Naive thymus-derived CD4-positive, alpha-beta T cell (primary cell): ENCODE measurements around the gene CCDC50. TPM values are rescaled to one million over a fixed set of nuclear protein-coding genes. Genes with fewer than 3 reads are reported as not detected.

ENCODE experiments used
- ATAC-seq: fragments of 150-1000 bp; cut with Tn5 transposase; 2 replicates; pipeline ENCODE4 v1.10.0; 2021; ENCODE audit warnings: mild to moderate bottlenecking, moderate library complexity
- CTCF ChIA-PET: fragments of 350-600 bp; sonication (Branson Sonifier 250); formaldehyde crosslinking; loops from one replicate; lab custom pipeline; 2021; ENCODE audit warnings: antibody characterized with exemption; lab: Charles Lee
- POLR2A ChIA-PET: fragments of 350-600 bp; sonication (Branson Sonifier 250); formaldehyde crosslinking; loops from one replicate; lab custom pipeline; 2021; ENCODE audit warnings: antibody characterized with exemption, inconsistent platforms; lab: Charles Lee
- DNase-seq, 9 donors: peaks; one replicate each; pipeline versions ENCODE4 v3.0.0 to v3.0.0-alpha.2; 2020 to 2022; ENCODE audit warnings: mixed read lengths in 1 of 9
- H3K27ac ChIP-seq: one replicate; pipeline ENCODE4 v1.7.0; 2013; ENCODE audit warnings: mild to moderate bottlenecking, low read depth, low read length, moderate library complexity
- H3K27me3 ChIP-seq, 2 donors: one replicate each; pipeline ENCODE4 v1.7.0; 2013; ENCODE audit warnings: low read length in 2 of 2, mild to moderate bottlenecking in 2 of 2, moderate library complexity in 2 of 2; ENCODE audit not compliant: control insufficient read depth in 2 of 2, insufficient read depth in 2 of 2
- H3K36me3 ChIP-seq, 3 experiments: 1 replicate in 2 of 3; 2 replicates in 1 of 3; pipeline ENCODE4 v1.7.0; 2013; ENCODE audit warnings: low read length in 3 of 3, mild to moderate bottlenecking in 3 of 3, moderate library complexity in 1 of 3; ENCODE audit not compliant: insufficient read depth in 3 of 3, control insufficient read depth in 2 of 3
- H3K4me1 ChIP-seq, 2 donors: one replicate each; pipeline ENCODE4 v1.7.0; 2013; ENCODE audit warnings: low read length in 2 of 2, mild to moderate bottlenecking in 2 of 2, moderate library complexity in 1 of 2; ENCODE audit not compliant: control insufficient read depth in 2 of 2, insufficient read depth in 2 of 2
- H3K4me3 ChIP-seq: 2 replicates; pipeline ENCODE4 v1.7.0; 2013; ENCODE audit warnings: mild to moderate bottlenecking, low read length
- H3K9me3 ChIP-seq, 3 experiments: 1 replicate in 2 of 3; 2 replicates in 1 of 3; pipeline ENCODE4 v1.7.0; 2013; ENCODE audit warnings: low read length in 3 of 3; ENCODE audit not compliant: control insufficient read depth in 2 of 3
- H3K27ac Mint-ChIP-seq, 9 donors: one replicate each; pipeline ENCODE4 v1.8.0; 2020 to 2022; ENCODE audit warnings: mixed read lengths in 9 of 9, mild to moderate bottlenecking in 8 of 9, moderate library complexity in 5 of 9, inconsistent platforms in 2 of 9
- H3K27me3 Mint-ChIP-seq, 5 donors: one replicate each; pipeline ENCODE4 v1.8.0; 2021 to 2022; ENCODE audit warnings: mixed read lengths in 5 of 5, mild to moderate bottlenecking in 1 of 5
- H3K36me3 Mint-ChIP-seq, 5 donors: one replicate each; pipeline ENCODE4 v1.8.0; 2020 to 2022; ENCODE audit warnings: mixed read lengths in 5 of 5, mild to moderate bottlenecking in 3 of 5, inconsistent platforms in 1 of 5
- H3K4me1 Mint-ChIP-seq, 7 donors: one replicate each; pipeline ENCODE4 v1.8.0; 2020 to 2022; ENCODE audit warnings: mixed read lengths in 7 of 7, mild to moderate bottlenecking in 3 of 7, inconsistent platforms in 1 of 7
- H3K4me3 Mint-ChIP-seq, 10 donors: one replicate each; pipeline ENCODE4 v1.8.0; 2020 to 2022; ENCODE audit warnings: mild to moderate bottlenecking in 10 of 10, mixed read lengths in 10 of 10, moderate library complexity in 6 of 10, inconsistent platforms in 2 of 10
- H3K9me3 Mint-ChIP-seq, 11 donors: one replicate each; pipeline ENCODE4 v1.8.0; 2020 to 2022; ENCODE audit warnings: mixed read lengths in 11 of 11, mild to moderate bottlenecking in 4 of 11, inconsistent platforms in 1 of 11, moderate library complexity in 1 of 11
- intact Hi-C, 2 donors: fragments of 100-400 bp; cut with micrococcal nuclease; formaldehyde crosslinking; loops; one replicate each; pipeline ENCODE4 v1.15.1; 2023
- polyA plus RNA-seq, 2 donors: library from polyadenylated mRNA; unstranded; fragments of 300-500 nt; fragmentation: Illumina TruSeq; gene quantifications; one replicate each; pipeline ENCODE4 v1.2.3, GENCODE V29; 2021
- total RNA-seq, 6 experiments: library from RNA in 5 of 6; stranded (reverse) in 5 of 6; gene quantifications; 1 replicate in 5 of 6; 2 replicates in 1 of 6; pipeline ENCODE4 v1.2.3 and lab custom pipeline; 2021 to 2026

Gene CCDC50
- total and polyA plus RNA-seq, 7 experiments from 2014 or later, result 0.92 to 17.9 (median 2.0) TPM

DNA sequence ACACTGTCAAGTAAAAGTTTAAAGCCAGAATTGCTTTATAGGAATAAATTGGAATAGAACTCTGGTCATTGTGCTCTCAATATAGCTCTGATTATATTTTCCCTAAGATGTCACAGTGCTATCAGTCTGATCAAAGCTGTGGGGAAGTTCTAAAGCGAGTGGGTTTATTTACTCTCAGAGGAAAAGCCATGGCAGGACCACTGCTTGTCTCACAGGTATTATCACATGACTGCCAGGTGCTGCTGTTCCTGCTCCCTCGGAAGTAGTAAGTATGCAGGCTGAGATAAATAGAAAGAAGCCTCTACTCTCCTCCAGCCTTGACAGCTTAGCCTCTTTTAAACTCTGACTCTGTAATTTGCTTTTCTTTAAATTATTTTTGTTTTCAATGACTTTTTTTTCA is 50.3 kb downstream of the CCDC50 start:
- POLR2A ChIA-PET, result no interaction called here
- DNase-seq (no peak), ATAC-seq (no peak)
- H3K27me3 Mint-ChIP-seq, result no peaks in the 10 kb centered on the region
- H3K27ac Mint-ChIP-seq, result no peak overlapping the region
- Histone ChIP-seq H3K9me3 (no peaks in the 10 kb centered on the region), H3K36me3 (no peaks in the 10 kb centered on the region), H3K27ac (no peak overlapping the region), H3K4me1 (no peaks in the 10 kb centered on the region), H3K27me3 (no peaks in the 10 kb centered on the region), H3K4me3 (no peak overlapping the region)
- intact Hi-C loops, result no loop called here
- CTCF ChIA-PET, result no interaction called here
- peaks cover 0 to 4% (median 0%) of the 10 kb centered on the region in 11 donors for H3K9me3 Mint-ChIP-seq
- no peak overlapping the region for H3K4me3 Mint-ChIP-seq
- H3K4me1 Mint-ChIP-seq, result peaks cover 0 to 4% (median 0%) of the 10 kb centered on the region in 7 donors
- peaks cover 0 to 4% (median 0%) of the 10 kb centered on the region in 5 donors for H3K36me3 Mint-ChIP-seq

- no peak overlapping the region for H3K27ac ChIP-seq
- ChIA-PET POLR2A (no interaction called here), CTCF (no interaction called here)
- H3K27me3 Mint-ChIP-seq, result no peaks in the 10 kb centered on the region
- no peak overlapping the region for H3K4me3 Mint-ChIP-seq
- DNase-seq (no peak), ATAC-seq (no peak)
- H3K36me3 ChIP-seq, result no peaks in the 10 kb centered on the region
- H3K9me3 ChIP-seq, result no peaks in the 10 kb centered on the region
- H3K4me1 ChIP-seq, result no peaks in the 10 kb centered on the region
- H3K36me3 Mint-ChIP-seq, result peaks cover 0 to 4% (median 0%) of the 10 kb centered on the region in 5 donors
- intact Hi-C loops, result no loop called here
- no peaks in the 10 kb centered on the region for H3K9me3 Mint-ChIP-seq
- H3K27me3 ChIP-seq, result no peaks in the 10 kb centered on the region
- H3K27ac Mint-ChIP-seq, result no peak overlapping the region
- no peak overlapping the region for H3K4me3 ChIP-seq
- H3K4me1 Mint-ChIP-seq, result peaks cover 0 to 4% (median 0%) of the 10 kb centered on the region in 7 donors
Measured at GRCh38 chr3:191380001-191380400, 50.8 kb downstream of the CCDC50 start.

DNA sequence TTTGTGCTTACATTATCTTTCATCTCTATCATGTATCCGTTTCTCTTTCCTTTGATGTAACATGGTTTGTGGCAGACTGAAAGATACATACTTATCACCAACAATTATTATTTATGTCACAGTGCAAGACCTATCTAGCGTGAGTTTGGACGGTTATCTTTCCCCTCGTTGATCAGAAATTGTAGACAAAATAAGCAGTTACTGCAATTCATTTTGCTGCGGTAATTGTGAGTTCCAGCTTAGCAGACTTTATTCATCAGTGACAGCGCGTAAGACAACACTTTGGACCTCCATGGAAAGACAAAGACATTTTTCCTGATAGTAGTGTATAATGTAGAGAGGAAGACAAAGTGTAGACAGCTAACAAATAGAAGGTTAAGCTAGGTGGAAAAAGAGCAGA is 52.1 kb downstream of the CCDC50 start:
- intact Hi-C loops, result no loop called here
- no peak overlapping the region for H3K4me3 Mint-ChIP-seq

DNA sequence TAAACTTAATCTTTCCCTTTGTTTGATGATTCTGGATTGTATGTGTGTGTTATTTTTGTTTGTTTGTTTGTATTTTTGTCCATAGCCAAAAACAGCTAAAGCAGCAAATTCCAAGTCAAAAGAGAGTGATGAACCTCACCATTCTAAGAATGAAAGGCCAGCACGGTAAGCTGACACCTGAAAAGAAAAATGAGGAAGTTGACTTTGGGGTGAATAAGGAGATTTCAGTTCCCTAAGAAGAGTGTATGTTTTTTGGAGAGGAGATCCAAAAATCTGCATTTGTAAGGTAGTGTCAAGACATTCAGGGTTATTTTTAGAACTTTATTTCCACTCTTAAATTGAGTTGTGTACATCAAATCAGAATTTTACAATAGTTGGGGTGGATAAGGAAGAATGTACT is 53.5 kb downstream of the CCDC50 start:
- no peaks in the 10 kb centered on the region for H3K36me3 ChIP-seq

More for the DNA sequence above, 52.1 kb downstream of the CCDC50 start:
- Histone ChIP-seq H3K36me3 (no peaks in the 10 kb centered on the region), H3K4me3 (no peak overlapping the region), H3K27me3 (no peaks in the 10 kb centered on the region), H3K27ac (no peak overlapping the region), H3K4me1 (no peaks in the 10 kb centered on the region), H3K9me3 (no peaks in the 10 kb centered on the region)
- H3K9me3 Mint-ChIP-seq, result peaks cover 0 to 1% (median 0%) of the 10 kb centered on the region in 11 donors
- ATAC-seq, result no peak
- POLR2A ChIA-PET, result no interaction called here
- H3K36me3 Mint-ChIP-seq, result peaks cover 0 to 5% (median 0%) of the 10 kb centered on the region in 5 donors
- CTCF ChIA-PET, result no interaction called here
- H3K27me3 Mint-ChIP-seq, result no peaks in the 10 kb centered on the region
- H3K4me1 Mint-ChIP-seq, result peaks cover 0 to 4% (median 0%) of the 10 kb centered on the region in 7 donors
- DNase-seq, result no peak
- no peak overlapping the region for H3K27ac Mint-ChIP-seq

DNA sequence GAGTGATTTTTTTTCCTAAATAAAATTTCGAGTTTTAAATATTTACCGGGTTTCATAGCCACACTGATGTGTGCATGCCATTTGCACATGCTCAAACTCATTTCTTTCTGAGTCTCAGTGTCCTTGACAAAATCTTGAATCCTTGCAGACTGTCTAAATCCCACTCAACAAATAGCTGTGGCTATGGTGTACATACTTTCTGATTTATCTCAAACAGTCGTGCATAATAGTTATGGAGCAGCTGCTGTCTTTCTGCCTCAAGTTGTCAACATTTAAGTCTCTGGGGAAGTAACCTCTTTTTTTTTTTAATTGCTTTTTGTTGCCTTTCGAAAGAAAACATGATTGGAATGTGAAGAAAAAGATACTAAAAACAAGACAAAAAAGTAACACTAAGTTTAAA is 53.9 kb downstream of the CCDC50 start:
- intact Hi-C loops, result no loop called here
- POLR2A ChIA-PET, result no interaction called here

More for the DNA sequence above, 53.5 kb downstream of the CCDC50 start:
- Mint-ChIP-seq H3K36me3 (peaks cover 0 to 7% (median 0%) of the 10 kb centered on the region in 5 donors), H3K9me3 (peaks cover 0 to 1% (median 0%) of the 10 kb centered on the region in 11 donors), H3K27me3 (no peaks in the 10 kb centered on the region), H3K4me1 (peaks cover 0 to 4% (median 0%) of the 10 kb centered on the region in 7 donors), H3K4me3 (no peak overlapping the region), H3K27ac (no peak overlapping the region)
- Histone ChIP-seq H3K4me1 (no peaks in the 10 kb centered on the region), H3K4me3 (no peak overlapping the region), H3K9me3 (no peaks in the 10 kb centered on the region), H3K27ac (no peak overlapping the region), H3K27me3 (no peaks in the 10 kb centered on the region)
- no peak for ATAC-seq
- intact Hi-C loops, result no loop called here
- ChIA-PET POLR2A (no interaction called here), CTCF (no interaction called here)
- DNase-seq, result no peak

DNA sequence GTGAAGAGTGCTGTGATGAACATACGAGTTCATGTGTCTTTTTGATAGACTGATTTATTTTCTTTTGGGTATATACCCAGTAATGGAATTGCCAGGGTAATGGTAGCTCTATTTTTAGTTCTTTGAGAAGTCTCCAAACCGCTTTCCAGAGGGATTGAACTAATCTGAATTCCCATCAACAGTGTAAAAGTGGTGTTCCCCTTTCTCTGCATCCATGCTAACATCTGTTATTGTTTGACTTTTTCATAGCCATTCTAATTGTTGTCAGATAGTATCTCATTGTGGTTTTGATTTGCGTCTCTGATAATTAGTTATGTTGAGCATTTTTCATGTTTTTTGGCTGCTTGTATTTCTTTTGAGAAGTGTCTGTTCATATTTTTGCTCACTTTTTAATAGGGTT is 55.9 kb downstream of the CCDC50 start:
- H3K4me3 ChIP-seq, result no peak overlapping the region
- POLR2A ChIA-PET, result no interaction called here
- CTCF ChIA-PET, result no interaction called here
- H3K36me3 ChIP-seq, result no peaks in the 10 kb centered on the region
- Mint-ChIP-seq H3K4me1 (peaks cover 0 to 4% (median 0%) of the 10 kb centered on the region in 7 donors), H3K27ac (no peak overlapping the region), H3K9me3 (peaks cover 0 to 1% (median 0%) of the 10 kb centered on the region in 11 donors), H3K27me3 (no peaks in the 10 kb centered on the region), H3K4me3 (no peak overlapping the region), H3K36me3 (peaks cover 0 to 7% (median 0%) of the 10 kb centered on the region in 5 donors)
- no peaks in the 10 kb centered on the region for H3K27me3 ChIP-seq
- intact Hi-C loops, result no loop called here
- no peaks in the 10 kb centered on the region for H3K4me1 ChIP-seq
- ATAC-seq (no peak), DNase-seq (no peak)
- H3K27ac ChIP-seq, result no peak overlapping the region
- no peaks in the 10 kb centered on the region for H3K9me3 ChIP-seq

More for the DNA sequence above, 53.9 kb downstream of the CCDC50 start:
- Histone ChIP-seq H3K27me3 (no peaks in the 10 kb centered on the region), H3K9me3 (no peaks in the 10 kb centered on the region), H3K4me3 (no peak overlapping the region), H3K36me3 (no peaks in the 10 kb centered on the region), H3K27ac (no peak overlapping the region), H3K4me1 (no peaks in the 10 kb centered on the region)
- no peaks in the 10 kb centered on the region for H3K27me3 Mint-ChIP-seq
- DNase-seq (no peak), ATAC-seq (no peak)
- H3K36me3 Mint-ChIP-seq, result peaks cover 0 to 7% (median 0%) of the 10 kb centered on the region in 5 donors
- peaks cover 0 to 4% (median 0%) of the 10 kb centered on the region in 7 donors for H3K4me1 Mint-ChIP-seq
- CTCF ChIA-PET, result no interaction called here
- H3K9me3 Mint-ChIP-seq, result peaks cover 0 to 1% (median 0%) of the 10 kb centered on the region in 11 donors
- H3K4me3 Mint-ChIP-seq, result no peak overlapping the region
- H3K27ac Mint-ChIP-seq, result no peak overlapping the region

- CTCF ChIA-PET, result no interaction called here
- POLR2A ChIA-PET, result no interaction called here
- Histone ChIP-seq H3K36me3 (no peaks in the 10 kb centered on the region), H3K27me3 (no peaks in the 10 kb centered on the region), H3K9me3 (no peaks in the 10 kb centered on the region), H3K4me3 (no peak overlapping the region), H3K27ac (no peak overlapping the region), H3K4me1 (no peaks in the 10 kb centered on the region)
- peaks cover 0 to 3% (median 0%) of the 10 kb centered on the region in 5 donors for H3K36me3 Mint-ChIP-seq
- intact Hi-C loops, result loop anchor here in 1 of 2 donors (2.0 kb wide), 1 partner anchor 143 kb away; no protein-coding TSS in a partner anchor
- ATAC-seq (no peak), DNase-seq (no peak)
- no peak overlapping the region for H3K4me3 Mint-ChIP-seq
- H3K27ac Mint-ChIP-seq, result no peak overlapping the region
- H3K9me3 Mint-ChIP-seq, result peaks cover 0 to 1% (median 0%) of the 10 kb centered on the region in 11 donors
- H3K27me3 Mint-ChIP-seq, result no peaks in the 10 kb centered on the region
- no peaks in the 10 kb centered on the region for H3K4me1 Mint-ChIP-seq
Measured at GRCh38 chr3:191387441-191388077, 58.4 kb downstream of the CCDC50 start.
